Left lobe of liver (tissue), 2 donors: ENCODE data around the gene ZNF710. TPM values are rescaled to one million over a fixed set of nuclear protein-coding genes. Genes with fewer than 3 reads are reported as not detected.

Experiments used
- ATAC-seq: fragments of 200-7000 bp; cut with Tn5 transposase; one replicate; pipeline ENCODE4 v1.9.1; 2020; ENCODE audit warnings: mild to moderate bottlenecking, moderate library complexity
- DNase-seq: peaks from one replicate; pipeline ENCODE4 v3.0.0-alpha.2; 2020; ENCODE audit warnings: low spot score
- total RNA-seq: library from RNA; stranded (reverse); gene quantifications from one replicate; pipeline ENCODE4 v1.2.1, GENCODE V29; 2021
- donor health status: DM: no; HTN: no; CAD: no; lungs with moderate emphysema.
- donor health status: DM: no; HTN: yes; CAD: no.

The ZNF710 gene
- total RNA-seq, 1 donor from 2014 or later, result 6.7 TPM

GRCh38 chr15:90074023-90074422 is 72.9 kb downstream of the ZNF710 start:
- DNase-seq (no peak), ATAC-seq (no peak)

- DNase-seq, result no peak
- ATAC-seq, result no peak
Measured at GRCh38 chr15:90074916-90075315, 73.8 kb downstream of the ZNF710 start.

GRCh38 chr15:90075420-90076289 is 74.5 kb downstream of the ZNF710 start:
- DNase-seq, result peak; percentile 68
- ATAC-seq, result peak; percentile 69

GRCh38 chr15:90076716-90077115 is 75.6 kb downstream of the ZNF710 start:
- no peak for DNase-seq

GRCh38 chr15:90078965-90079364 is 77.8 kb downstream of the ZNF710 start:
- DNase-seq, result no peak
- ATAC-seq, result no peak

More at GRCh38 chr15:90076716-90077115, 75.6 kb downstream of the ZNF710 start:
- ATAC-seq, result no peak

GRCh38 chr15:90079619-90080457 is 78.7 kb downstream of the ZNF710 start:
- peak; percentile 5 for ATAC-seq
- DNase-seq, result no peak

- ATAC-seq, result no peak
- DNase-seq, result no peak
Measured at GRCh38 chr15:90080458-90080755, 79.3 kb downstream of the ZNF710 start.

GRCh38 chr15:90080818-90081393 is 79.8 kb downstream of the ZNF710 start:
- ATAC-seq (no peak), DNase-seq (no peak)

GRCh38 chr15:90082140-90082715 is 81.1 kb downstream of the ZNF710 start:
- DNase-seq (no peak), ATAC-seq (no peak)

GRCh38 chr15:90083419-90083818 is 82.3 kb downstream of the ZNF710 start:
- DNase-seq (no peak), ATAC-seq (no peak)

GRCh38 chr15:90083954-90084607 is 83.0 kb downstream of the ZNF710 start:
- DNase-seq, result no peak
- ATAC-seq, result no peak

GRCh38 chr15:90084876-90085423 is 83.8 kb downstream of the ZNF710 start:
- ATAC-seq (no peak), DNase-seq (no peak)

- DNase-seq, result no peak
- ATAC-seq, result no peak
Measured at GRCh38 chr15:90085565-90085964, 84.4 kb downstream of the ZNF710 start.

GRCh38 chr15:90086868-90087268 is 85.7 kb downstream of the ZNF710 start:
- ATAC-seq, result peak; percentile 70
- DNase-seq, result no peak

- no peak for DNase-seq
- peak; percentile 41 for ATAC-seq
Measured at GRCh38 chr15:90087454-90088154, 86.5 kb downstream of the ZNF710 start.

- DNase-seq, result no peak
- ATAC-seq, result peak; percentile 58
Measured at GRCh38 chr15:90090226-90090848, 89.2 kb downstream of the ZNF710 start.

- no peak for ATAC-seq
- DNase-seq, result no peak
Measured at GRCh38 chr15:90091156-90091931, 90.2 kb downstream of the ZNF710 start.

- DNase-seq (no peak), ATAC-seq (no peak)
Measured at GRCh38 chr15:90095521-90095959, 94.4 kb downstream of the ZNF710 start.

GRCh38 chr15:90097475-90097874 is 96.4 kb downstream of the ZNF710 start:
- ATAC-seq, result no peak
- no peak for DNase-seq
